SK-N-SH (cell line): ENCODE measurements around the gene CKB. TPM values are rescaled to one million over a fixed set of nuclear protein-coding genes. Genes with fewer than 3 reads are reported as not detected.

Source experiments
- CTCF ChIA-PET: fragments of 300-600, 350-600 bp; formaldehyde crosslinking; extraction: SDS; loops from one replicate; lab custom pipeline; 2021; lab: Yijun Ruan, JAX
- POLR2A ChIA-PET: fragments of 350-600 bp; sonication (Branson Sonifier 250); formaldehyde crosslinking; extraction: SDS; loops from one replicate; lab custom pipeline; 2020; ENCODE audit warnings: antibody characterized with exemption, inconsistent platforms; lab: Yijun Ruan, JAX
- DNase-seq: peaks from one replicate; pipeline ENCODE4 v3.0.0; 2012
- H2AFZ ChIP-seq: fragments of 200-600 bp; sonication (generic); 2 replicates; pipeline ENCODE4 v1.8.1; 2016; ENCODE audit warnings: antibody characterized with exemption, mild to moderate bottlenecking, low read depth
- H3F3A ChIP-seq: fragments of 200-600 bp; sonication (generic); replicated peaks from 2 replicates; pipeline ENCODE3; 2016; ENCODE audit warnings: antibody characterized with exemption, mild to moderate bottlenecking; ENCODE audit not compliant: insufficient read depth
- H3K27ac ChIP-seq, 2 experiments: fragments of 200-500 bp in 1 of 2; fragments of 200-600 bp in 1 of 2; sonication (Bioruptor generic) in 1 of 2; sonication (generic), shearing (Covaris generic) in 1 of 2; 2 replicates each; pipeline versions ENCODE4 v1.5.1 to v1.6.1; 2014 to 2016; ENCODE audit warnings: low read depth in 2 of 2, inconsistent platforms in 1 of 2, low read length in 1 of 2, mild to moderate bottlenecking in 1 of 2, mixed read lengths in 1 of 2
- H3K27me3 ChIP-seq: fragments of 200-600 bp; sonication (generic), shearing (Covaris generic); 2 replicates; pipeline ENCODE4 v1.6.1; 2016; ENCODE audit warnings: mixed run types; ENCODE audit not compliant: insufficient read depth
- H3K36me3 ChIP-seq, 2 experiments: fragments of 200-500 bp in 1 of 2; fragments of 200-600 bp in 1 of 2; sonication (Bioruptor generic) in 1 of 2; sonication (generic) in 1 of 2; replicated peaks in 1 of 2; 2 replicates each; pipeline versions ENCODE3 to v1.5.1; 2014 to 2016; ENCODE audit warnings: low read length in 1 of 2, mild to moderate bottlenecking in 1 of 2; ENCODE audit not compliant: insufficient read depth in 2 of 2, control insufficient read depth in 1 of 2
- H3K4me1 ChIP-seq, 2 experiments: fragments of 200-500 bp in 1 of 2; fragments of 200-600 bp in 1 of 2; sonication (Bioruptor generic) in 1 of 2; sonication (generic), shearing (Covaris generic) in 1 of 2; 2 replicates each; pipeline versions ENCODE4 v1.5.1 to v1.6.1; 2014 to 2016; ENCODE audit warnings: low read depth in 1 of 2, low read length in 1 of 2, mixed run types in 1 of 2; ENCODE audit not compliant: insufficient read depth in 2 of 2, control insufficient read depth in 1 of 2
- H3K4me2 ChIP-seq: fragments of 200-600 bp; sonication (generic), shearing (Covaris generic); 2 replicates; pipeline ENCODE4 v1.6.1; 2017; ENCODE audit warnings: mixed run types
- H3K4me3 ChIP-seq, 2 experiments: fragments of 200-500 bp in 1 of 2; fragments of 200-600 bp in 1 of 2; sonication (Bioruptor generic) in 1 of 2; sonication (generic), shearing (Covaris generic) in 1 of 2; 2 replicates each; pipeline versions ENCODE4 v1.5.1 to v1.8.1; 2014 to 2016; ENCODE audit warnings: low read depth in 2 of 2, inconsistent platforms in 1 of 2, low read length in 1 of 2, mild to moderate bottlenecking in 1 of 2, mixed read lengths in 1 of 2, moderate library complexity in 1 of 2
- H3K79me2 ChIP-seq: fragments of 200-600 bp; sonication (generic); 2 replicates; pipeline ENCODE4 v1.8.1; 2017; ENCODE audit warnings: mild to moderate bottlenecking; ENCODE audit not compliant: insufficient read depth
- H3K9ac ChIP-seq: fragments of 200-600 bp; sonication (generic); 2 replicates; pipeline ENCODE4 v1.6.1; 2017; ENCODE audit warnings: mixed run types
- H3K9me2 ChIP-seq: fragments of 200-600 bp; sonication (generic); 2 replicates; pipeline ENCODE4 v1.6.1; 2017; ENCODE audit warnings: mixed run types
- H3K9me3 ChIP-seq: fragments of 200-600 bp; sonication (generic); 2 replicates; pipeline ENCODE4 v1.6.1; 2017; ENCODE audit warnings: mixed run types, mild to moderate bottlenecking, moderate library complexity
- H4K20me1 ChIP-seq: fragments of 200-600 bp; sonication (generic); 2 replicates; pipeline ENCODE4 v1.6.1; 2017; ENCODE audit warnings: mild to moderate bottlenecking, mixed run types; ENCODE audit not compliant: insufficient read depth
- CHD2 ChIP-seq: fragments of 150-350 bp; IDR thresholded peaks from 2 replicates; pipeline ENCODE4 v1.6.1; 2018; ENCODE audit warnings: low read length; ENCODE audit not compliant: partially characterized antibody
- ELF1 ChIP-seq: IDR thresholded peaks from 2 replicates; pipeline ENCODE4 v1.4.0; 2012
- GABPA ChIP-seq: IDR thresholded peaks from 2 replicates; pipeline ENCODE4 v1.4.0; 2012; ENCODE audit warnings: low read depth, mild to moderate bottlenecking
- JUND ChIP-seq: IDR thresholded peaks from 2 replicates; pipeline ENCODE4 v1.4.0; 2012
- MXI1 ChIP-seq: IDR thresholded peaks from 2 replicates; pipeline ENCODE4 v1.6.1; 2012; ENCODE audit warnings: mild to moderate bottlenecking, low read depth, low read length, improper control_type of control experiment
- POLR2AphosphoS5 ChIP-seq: IDR thresholded peaks from 2 replicates; pipeline ENCODE4 v1.6.1; 2012; ENCODE audit warnings: low read depth, low read length
- RCOR1 ChIP-seq: fragments of 150-350 bp; IDR thresholded peaks from 2 replicates; pipeline ENCODE4 v1.6.1; 2017; ENCODE audit warnings: antibody characterized with exemption, low read length
- SIN3A ChIP-seq: IDR thresholded peaks from 2 replicates; pipeline ENCODE4 v1.6.1; 2012; ENCODE audit warnings: low read depth, mild to moderate bottlenecking, low read length, moderate library complexity, borderline replicate concordance
- YY1 ChIP-seq: IDR thresholded peaks from 2 replicates; pipeline ENCODE4 v1.4.0; 2012; ENCODE audit warnings: low read depth, mild to moderate bottlenecking
- WGBS: methylation state at CpG from one replicate; pipeline ENCODE4 v1.1.6; 2017; ENCODE audit warnings: low lambda C conversion rate; 5-methylcytosine and 5-hydroxymethylcytosine counted together
- polyA plus RNA-seq, 3 experiments: library from polyadenylated mRNA; depleted of rRNA; stranded (reverse); fragments of >200 nt; gene quantifications; 2 replicates each; pipeline ENCODE4 v1.2.3, GENCODE V29; 2012
- TF ChIP-seq, protein P1 (sequence below): IDR thresholded peaks from 2 replicates; pipeline ENCODE4; 2012
- TF ChIP-seq, protein P2 (sequence below): IDR thresholded peaks from 2 replicates; pipeline ENCODE4 v1.4.0; 2012; ENCODE audit warnings: low read depth
- TF ChIP-seq, protein P3 (sequence below): IDR thresholded peaks from 2 replicates; pipeline ENCODE4 v1.4.0; 2012; ENCODE audit warnings: low read depth, borderline replicate concordance

Gene CKB
- polyA plus RNA-seq, 1 of the 3 experiments (the other 2 are of a cell fraction), result 53.0 TPM

DNA sequence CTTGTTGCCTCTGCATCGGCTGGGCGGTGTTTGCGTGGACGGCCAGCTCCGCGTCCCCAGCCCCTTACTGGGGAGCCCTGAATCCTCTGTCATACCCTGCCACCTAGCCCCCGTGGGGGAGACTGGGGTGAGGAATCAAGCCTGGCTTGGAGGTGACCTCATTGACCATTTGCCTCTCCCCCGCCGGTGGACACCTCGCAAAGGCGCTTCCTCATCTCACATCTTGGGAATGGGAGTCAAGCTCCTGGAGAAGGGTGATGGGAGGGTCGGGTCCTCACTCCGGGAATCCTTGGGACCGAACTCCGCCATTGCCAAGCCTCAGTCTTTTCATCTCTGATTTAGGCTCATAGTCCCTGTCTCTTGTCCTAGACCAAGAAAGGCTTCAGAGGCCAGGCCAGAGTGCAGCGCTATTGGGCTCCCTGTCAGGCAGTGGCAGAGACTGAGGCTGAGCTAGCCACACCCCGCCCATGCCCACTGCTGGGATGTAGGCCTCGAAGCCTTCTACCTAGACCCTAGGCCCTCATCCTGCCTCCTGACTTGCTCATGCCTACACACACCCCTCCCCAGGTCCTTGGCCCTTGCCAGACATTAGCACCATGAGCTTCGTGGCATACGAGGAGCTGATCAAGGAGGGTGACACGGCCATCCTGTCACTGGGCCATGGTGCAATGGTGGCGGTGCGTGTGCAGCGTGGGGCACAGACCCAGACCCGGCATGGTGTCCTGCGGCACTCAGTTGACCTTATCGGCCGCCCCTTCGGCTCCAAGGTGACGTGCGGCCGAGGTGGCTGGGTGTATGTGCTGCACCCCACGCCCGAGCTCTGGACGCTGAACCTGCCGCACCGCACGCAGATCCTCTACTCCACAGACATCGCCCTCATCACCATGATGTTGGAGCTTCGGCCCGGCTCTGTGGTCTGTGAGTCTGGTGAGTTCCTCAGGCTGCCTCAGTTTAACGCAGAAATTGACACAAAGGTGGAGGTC lies 7.0 kb upstream of the CKB start (continued):
- TF ChIP-seq, protein P1, sequence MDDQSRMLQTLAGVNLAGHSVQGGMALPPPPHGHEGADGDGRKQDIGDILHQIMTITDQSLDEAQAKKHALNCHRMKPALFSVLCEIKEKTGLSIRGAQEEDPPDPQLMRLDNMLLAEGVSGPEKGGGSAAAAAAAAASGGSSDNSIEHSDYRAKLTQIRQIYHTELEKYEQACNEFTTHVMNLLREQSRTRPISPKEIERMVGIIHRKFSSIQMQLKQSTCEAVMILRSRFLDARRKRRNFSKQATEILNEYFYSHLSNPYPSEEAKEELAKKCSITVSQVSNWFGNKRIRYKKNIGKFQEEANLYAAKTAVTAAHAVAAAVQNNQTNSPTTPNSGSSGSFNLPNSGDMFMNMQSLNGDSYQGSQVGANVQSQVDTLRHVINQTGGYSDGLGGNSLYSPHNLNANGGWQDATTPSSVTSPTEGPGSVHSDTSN, result no peak
- TF ChIP-seq SIN3A (no peak), RCOR1 (no peak), CHD2 (no peak)
- TF ChIP-seq, all 33 proteins: peak for 0

DNA sequence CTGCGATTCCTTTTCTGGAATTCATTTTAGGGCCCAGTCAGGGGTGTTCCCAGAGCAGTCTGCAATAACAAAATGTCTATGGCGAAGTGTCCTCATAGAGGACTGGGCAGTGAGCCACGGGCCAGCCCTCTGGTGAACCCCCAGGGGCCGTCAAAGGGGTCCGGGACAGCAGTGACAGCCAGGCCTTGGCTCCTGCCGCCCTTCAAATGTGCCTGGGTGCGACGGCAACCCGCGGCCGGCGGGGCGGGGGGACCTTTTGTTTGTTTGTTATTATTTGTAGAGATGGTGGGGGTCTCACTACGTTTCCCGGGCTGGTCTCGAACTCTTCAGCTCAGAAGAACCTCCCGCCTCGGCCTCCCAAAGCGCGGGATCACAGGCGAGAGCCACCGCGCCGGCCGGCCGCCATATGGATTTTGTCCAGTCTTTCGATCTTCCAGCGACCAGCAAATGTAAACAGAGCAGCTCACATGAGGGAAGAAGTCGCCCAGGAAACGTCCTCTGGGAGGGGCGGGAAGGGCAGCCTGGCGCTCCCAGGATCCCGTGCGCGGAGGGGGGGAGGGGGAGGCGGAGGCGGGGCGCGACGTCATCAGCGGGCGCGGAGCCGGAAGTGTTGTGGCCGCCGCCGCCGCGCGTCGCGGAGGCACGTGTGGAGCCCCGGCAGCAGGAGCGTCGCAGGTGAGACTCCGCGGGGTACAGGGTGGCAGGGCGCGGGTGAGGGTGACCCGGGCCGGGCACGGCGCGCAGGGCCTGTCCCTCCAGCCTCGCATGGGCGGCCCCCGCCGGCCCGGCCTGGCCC lies 6.2 kb upstream of the CKB start, which contains the start of gene TRMT61A:
Gene TRMT61A (plus strand): TSS at position 610 of the 796 bp plus-strand sequence. CDS start 783 bp downstream, outside the sequence.
- TF ChIP-seq GABPA (peak; percentile 66), POLR2AphosphoS5 (peak; percentile 38; the same call in 1 of the 2 replicates), CHD2 (peak; percentile 40), ELF1 (peak; percentile 76), SIN3A (peak; percentile 93), JUND (no peak), MXI1 (peak; percentile 99), YY1 (no peak)
- TF ChIP-seq, protein P2, sequence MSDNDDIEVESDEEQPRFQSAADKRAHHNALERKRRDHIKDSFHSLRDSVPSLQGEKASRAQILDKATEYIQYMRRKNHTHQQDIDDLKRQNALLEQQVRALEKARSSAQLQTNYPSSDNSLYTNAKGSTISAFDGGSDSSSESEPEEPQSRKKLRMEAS, result peak; percentile 97
- TF ChIP-seq, protein P3, sequence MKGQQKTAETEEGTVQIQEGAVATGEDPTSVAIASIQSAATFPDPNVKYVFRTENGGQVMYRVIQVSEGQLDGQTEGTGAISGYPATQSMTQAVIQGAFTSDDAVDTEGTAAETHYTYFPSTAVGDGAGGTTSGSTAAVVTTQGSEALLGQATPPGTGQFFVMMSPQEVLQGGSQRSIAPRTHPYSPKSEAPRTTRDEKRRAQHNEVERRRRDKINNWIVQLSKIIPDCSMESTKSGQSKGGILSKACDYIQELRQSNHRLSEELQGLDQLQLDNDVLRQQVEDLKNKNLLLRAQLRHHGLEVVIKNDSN, result peak; percentile 66; the same call in 1 of the 2 replicates
- POLR2A ChIA-PET, result interaction anchor here (0.6 to 1.6 kb wide), 2 partner anchors 15 to 28 kb away, joined by 3 to 6 read pairs; no protein-coding TSS in a partner anchor
- Histone ChIP-seq H3K4me2 (peak within 1 kb of the TSS; percentile 99), H3K36me3 (peaks cover 0 to 22% of the 10 kb centered on the region in 2 experiments), H3K4me1 (peaks cover 9 to 25% of the 10 kb centered on the region in 2 experiments; a peak in 1 of 4 replicates), H3K9me2 (no peaks in the 10 kb centered on the region), H3K27ac (peak within 1 kb of the TSS; percentile 67 to 80), H3K4me3 (peak within 1 kb of the TSS; percentile 94 to 99), H3K9ac (peak within 1 kb of the TSS; percentile 89), H4K20me1 (peaks cover 9% of the 10 kb centered on the region; the same call in 1 of the 2 replicates), H3K9me3 (no peaks in the 10 kb centered on the region), H3K79me2 (peaks cover 36% of the 10 kb centered on the region), H2AFZ (peak within 1 kb of the TSS; percentile 81), H3K27me3 (no peaks in the 10 kb centered on the region), H3F3A (peaks cover 3% of the 10 kb centered on the region)
- 7% methylated on average over 36 of the region's 70 CpGs for WGBS
- CTCF ChIA-PET, result interaction anchor here (0.7 to 8.5 kb wide), 6 partner anchors 10 to 28 kb away, joined by 3 to 52 read pairs (median 6); no protein-coding TSS in a partner anchor
- DNase-seq, result peak; percentile 99
